K562 (cell line): ENCODE measurements around the gene LRRC26. TPM values are rescaled to one million over a fixed set of nuclear protein-coding genes. Genes with fewer than 3 reads are reported as not detected.

ENCODE experiments used
- HDGF ChIP-seq: fragments of 450-650 bp; IDR thresholded peaks from 2 replicates; pipeline ENCODE4 v1.6.1; 2016
- NFYB ChIP-seq: IDR thresholded peaks from 2 replicates; pipeline ENCODE4 v1.6.1; 2011; ENCODE audit warnings: mild to moderate bottlenecking, moderate library complexity; ENCODE audit not compliant: insufficient read length; ENCODE audit errors: extremely low read depth
- PCBP2 ChIP-seq: fragments of 200-400 bp; formaldehyde crosslinking; IDR thresholded peaks from 2 replicates; pipeline ENCODE4 v1.6.1; 2018; ENCODE audit warnings: low read length, low read depth, mild to moderate bottlenecking, moderate library complexity; ENCODE audit not compliant: poor library complexity, severe bottlenecking
- PHF20 ChIP-seq: fragments of 450-650 bp; IDR thresholded peaks from 2 replicates; pipeline ENCODE4 v1.6.1; 2018; ENCODE audit not compliant: partially characterized antibody
- PTRF ChIP-seq: fragments of 450-650 bp; IDR thresholded peaks from 2 replicates; pipeline ENCODE4 v1.6.1; 2016; ENCODE audit warnings: mild to moderate bottlenecking, missing genetic modification characterization, missing compliant biosample characterization
- REST ChIP-seq, 2 experiments: fragments of 450-650 bp; formaldehyde crosslinking in 1 of 2; IDR thresholded peaks; 2 replicates each; pipeline versions ENCODE4 v1.4.0 to v1.6.1; 2014 to 2020; ENCODE audit warnings: mild to moderate bottlenecking in 2 of 2, borderline replicate concordance in 1 of 2, low read depth in 1 of 2
- RFX7 ChIP-seq: fragments of 250-450 bp; sonication (Bioruptor Pico); IDR thresholded peaks from 2 replicates; pipeline ENCODE4 v1.5.1; 2021; ENCODE audit warnings: mild to moderate bottlenecking
- STAT5B ChIP-seq: fragments of 250-450 bp; sonication (Bioruptor Pico); IDR thresholded peaks from 2 replicates; pipeline ENCODE4 v1.8.0; 2021; ENCODE audit warnings: mild to moderate bottlenecking, inconsistent platforms
- YY1 ChIP-seq, 3 experiments: IDR thresholded peaks; 2 replicates each; pipeline ENCODE4 v1.6.1; 2011; ENCODE audit warnings: low read length in 2 of 3, mild to moderate bottlenecking in 2 of 3, moderate library complexity in 2 of 3, borderline replicate concordance in 1 of 3, control low read depth in 1 of 3, low read depth in 1 of 3; ENCODE audit not compliant: insufficient read depth in 3 of 3, insufficient replicate concordance in 2 of 3, control insufficient read depth in 1 of 3, insufficient read length in 1 of 3; ENCODE audit errors: extremely low read depth in 1 of 3
- ZNF133 ChIP-seq: fragments of 250-450 bp; sonication (Bioruptor Pico); IDR thresholded peaks from 2 replicates; pipeline ENCODE4 v1.4.0; 2020; ENCODE audit warnings: mild to moderate bottlenecking
- ZNF239 ChIP-seq: fragments of 250-450 bp; sonication (Bioruptor Pico); IDR thresholded peaks from 2 replicates; pipeline ENCODE4 v1.4.0; 2020; ENCODE audit warnings: mild to moderate bottlenecking
- ZNF282 ChIP-seq: sonication (generic); formaldehyde crosslinking; IDR thresholded peaks from 2 replicates; pipeline ENCODE4 v1.8.1; 2023; ENCODE audit warnings: missing genetic modification reagents
- ZNF592 ChIP-seq: fragments of 450-650 bp; IDR thresholded peaks from 2 replicates; pipeline ENCODE4 v1.6.1; 2017; ENCODE audit warnings: antibody characterized with exemption, mild to moderate bottlenecking
- polyA plus RNA-seq, 8 experiments: library from polyadenylated mRNA; depleted of rRNA in 4 of 8; stranded (reverse) in 5 of 8; unstranded in 3 of 8; fragments of >200 nt; fragmentation: Nextera tagmentation in 2 of 8; fragmentation: Illumina TruSeq in 1 of 8; extraction: Ambion mirVana in 2 of 8; extraction: Trizol in 1 of 8; gene quantifications; 2 replicates each; pipeline versions ENCODE4 v1.2.1 to v1.2.3, GENCODE V29; 2011 to 2014; ENCODE audit warnings: inconsistent platforms in 1 of 8, missing spikeins in 1 of 8
- total RNA-seq, 7 experiments: library from RNA; depleted of rRNA in 6 of 7; stranded (reverse); fragments of >200 nt in 6 of 7; fragmentation: Illumina TruSeq in 2 of 7; extraction: Trizol in 2 of 7; gene quantifications; 2 replicates each; pipeline versions ENCODE4 v1.2.1 to v1.2.3, GENCODE V29; 2011 to 2021; ENCODE audit warnings: low replicate concordance in 1 of 7

The LRRC26 gene
- total and polyA plus RNA-seq, 9 of the 15 experiments (the other 6 are each of a cell fraction or from before 2014, with no cell fraction given), result not detected

GRCh38 chr9:137156567-137157375, 13.1 kb downstream of the LRRC26 start (continued):
- TF ChIP-seq REST (IDR thresholded peaks at IDR 0.05; ENCODE audit: borderline replicate concordance), result no peak
- no peak for TF ChIP-seq REST (CRISPR knock-in tag; IDR thresholded peaks at IDR 0.05; ENCODE audit: low read depth)
- no peak for TF ChIP-seq NFYB
- TF ChIP-seq STAT5B, result no peak
- TF ChIP-seq PHF20, result no peak
- TF ChIP-seq PTRF (tag), result no peak
- TF ChIP-seq HDGF, result no peak
- TF ChIP-seq RFX7, result no peak
- TF ChIP-seq YY1 (IDR thresholded peaks at IDR 0.05; ENCODE audit: borderline replicate concordance in 1 of 3, control insufficient read depth in 1 of 3, extremely low read depth in 1 of 3, insufficient read depth in 3 of 3, insufficient read length in 1 of 3, insufficient replicate concordance in 2 of 3, low read depth in 1 of 3, low read length in 2 of 3), result no peak
- no peak for TF ChIP-seq ZNF133 (CRISPR knock-in tag)
- TF ChIP-seq ZNF239, result no peak
- TF ChIP-seq ZNF592, result no peak
- TF ChIP-seq PCBP2, result no peak
- no peak for TF ChIP-seq ZNF282 (CRISPR knock-in tag)
